Measurements from ENCODE around the gene ABCC2.
A peak's percentile ranks its signal among the peaks of the same experiment; 100 is the strongest.

Gene ABCC2

DNA sequence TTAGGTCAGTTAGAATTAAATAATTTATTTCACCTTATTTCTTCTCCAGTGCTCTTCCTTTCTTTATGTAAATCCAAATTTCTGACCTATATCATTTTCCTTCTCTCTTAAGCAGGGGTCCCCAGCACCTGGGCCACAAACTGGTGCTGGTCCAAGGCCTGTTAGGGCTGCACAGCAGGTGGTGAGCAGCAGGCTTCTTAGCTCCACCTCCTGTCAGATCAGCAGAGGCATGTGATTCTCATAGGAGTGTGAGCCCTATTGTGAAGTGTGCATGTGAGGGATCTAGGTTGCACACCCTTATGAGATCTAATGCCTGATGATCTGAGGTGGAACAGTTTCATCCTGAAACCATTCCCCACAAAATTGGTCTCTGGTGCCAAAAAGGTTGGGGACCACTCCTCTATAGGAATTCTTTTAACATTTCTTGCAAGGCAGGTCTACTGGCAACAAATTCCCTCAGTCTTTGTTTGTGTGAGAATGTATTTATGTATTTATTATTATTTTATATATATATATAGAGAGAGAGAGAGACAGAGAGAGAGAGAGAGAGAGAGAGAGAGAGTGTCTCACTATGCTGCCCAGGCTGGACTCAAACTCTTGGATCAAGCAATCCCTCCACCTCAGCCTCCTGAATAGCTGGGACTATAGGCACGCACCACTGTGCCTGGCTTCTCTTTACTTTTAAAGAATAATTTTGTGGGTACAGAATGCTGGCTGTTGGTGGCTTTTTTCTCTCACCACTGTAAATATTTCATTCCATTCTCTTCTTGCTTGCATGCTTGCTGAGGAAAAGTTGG lies 4.3 kb upstream of the ABCC2 start:
- Mint-ChIP-seq H3K36me3 (ENCODE audit: low read depth) (no peaks in the 10 kb centered on the region), H3K27ac (no peak overlapping the region), H3K4me3 (no peak overlapping the region), H3K9me3 (peaks cover 15% of the 10 kb centered on the region), H3K4me1 (peaks cover 24% of the 10 kb centered on the region), H3K27me3 (ENCODE audit: low read depth, poor library complexity) (no peaks in the 10 kb centered on the region)
- TF ChIP-seq, protein P1, sequence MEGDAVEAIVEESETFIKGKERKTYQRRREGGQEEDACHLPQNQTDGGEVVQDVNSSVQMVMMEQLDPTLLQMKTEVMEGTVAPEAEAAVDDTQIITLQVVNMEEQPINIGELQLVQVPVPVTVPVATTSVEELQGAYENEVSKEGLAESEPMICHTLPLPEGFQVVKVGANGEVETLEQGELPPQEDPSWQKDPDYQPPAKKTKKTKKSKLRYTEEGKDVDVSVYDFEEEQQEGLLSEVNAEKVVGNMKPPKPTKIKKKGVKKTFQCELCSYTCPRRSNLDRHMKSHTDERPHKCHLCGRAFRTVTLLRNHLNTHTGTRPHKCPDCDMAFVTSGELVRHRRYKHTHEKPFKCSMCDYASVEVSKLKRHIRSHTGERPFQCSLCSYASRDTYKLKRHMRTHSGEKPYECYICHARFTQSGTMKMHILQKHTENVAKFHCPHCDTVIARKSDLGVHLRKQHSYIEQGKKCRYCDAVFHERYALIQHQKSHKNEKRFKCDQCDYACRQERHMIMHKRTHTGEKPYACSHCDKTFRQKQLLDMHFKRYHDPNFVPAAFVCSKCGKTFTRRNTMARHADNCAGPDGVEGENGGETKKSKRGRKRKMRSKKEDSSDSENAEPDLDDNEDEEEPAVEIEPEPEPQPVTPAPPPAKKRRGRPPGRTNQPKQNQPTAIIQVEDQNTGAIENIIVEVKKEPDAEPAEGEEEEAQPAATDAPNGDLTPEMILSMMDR (IDR thresholded peaks at IDR 0.05) = no peak
- no peak for DNase-seq

DNA sequence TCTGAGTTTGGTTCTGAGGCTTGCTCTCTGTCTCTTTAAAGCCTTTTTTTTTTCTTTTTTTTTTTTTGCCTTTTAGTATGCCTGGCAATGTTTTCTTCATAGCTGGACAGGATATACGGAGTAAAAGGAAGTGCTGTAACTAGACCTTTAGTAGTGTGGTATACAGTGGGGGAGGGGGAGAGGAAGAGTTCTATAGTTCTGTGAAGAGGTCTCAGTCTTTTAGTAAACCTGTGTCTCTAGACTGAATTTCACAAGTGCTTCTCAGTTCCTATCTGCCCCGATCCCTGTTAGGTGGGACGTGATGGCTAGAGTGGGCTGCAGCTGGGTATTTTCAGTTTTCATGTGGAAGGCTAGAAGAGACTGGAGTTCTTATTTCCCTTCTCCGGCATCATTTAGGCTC lies 3.1 kb upstream of the ABCC2 start:
- H3K9me3 Mint-ChIP-seq = peaks cover 15% of the 10 kb centered on the region
- no peak overlapping the region for H3K4me3 Mint-ChIP-seq

DNA sequence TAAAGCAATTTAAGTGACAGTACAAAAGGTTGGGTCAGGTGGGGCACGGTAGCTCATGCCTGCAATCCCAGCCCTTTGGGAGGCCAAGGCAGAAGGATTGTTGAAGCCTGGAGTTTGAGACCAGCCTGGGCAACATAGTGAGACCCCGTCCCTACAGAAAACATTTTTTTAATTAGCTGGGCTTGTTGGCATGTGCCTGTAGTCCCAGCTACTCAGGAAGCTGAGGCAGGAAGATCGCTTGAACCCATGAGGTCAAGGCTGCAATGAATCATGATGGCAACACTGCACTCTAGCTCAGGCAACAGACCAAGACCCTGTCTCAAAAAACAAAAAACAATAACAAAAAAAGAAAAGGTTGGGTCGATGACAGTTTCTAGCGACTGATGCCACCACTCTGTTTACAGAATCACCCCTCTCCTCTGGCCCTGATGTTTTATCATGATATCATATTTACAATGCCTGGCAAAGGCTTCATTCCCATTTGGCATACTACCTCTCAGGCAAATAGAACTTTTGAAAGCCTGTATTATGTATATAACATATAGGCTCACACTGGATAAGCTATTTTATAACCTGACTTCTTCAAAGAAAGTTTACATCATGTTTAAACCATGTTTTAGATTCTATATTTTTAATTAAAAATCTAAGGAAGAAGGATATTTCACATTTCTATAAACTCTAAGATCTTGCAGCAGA lies 558 bp upstream of the ABCC2 start:
- Mint-ChIP-seq H3K36me3 (ENCODE audit: low read depth) (no peaks in the 10 kb centered on the region), H3K4me3 (no peak overlapping the region), H3K27ac (no peak overlapping the region), H3K9me3 (peaks cover 15% of the 10 kb centered on the region), H3K4me1 (peaks cover 24% of the 10 kb centered on the region), H3K27me3 (ENCODE audit: low read depth, poor library complexity) (no peaks in the 10 kb centered on the region)
- no peak for DNase-seq
- TF ChIP-seq, protein P1 (IDR thresholded peaks at IDR 0.05) = no peak

More for the DNA sequence above, 3.1 kb upstream of the ABCC2 start:
- no peak for DNase-seq
- H3K4me1 Mint-ChIP-seq = peaks cover 24% of the 10 kb centered on the region
- TF ChIP-seq, protein P1 (IDR thresholded peaks at IDR 0.05) = no peak
- no peaks in the 10 kb centered on the region for H3K36me3 Mint-ChIP-seq (ENCODE audit: low read depth)
- peak overlapping the region; percentile 77 for H3K27ac Mint-ChIP-seq
- H3K27me3 Mint-ChIP-seq (ENCODE audit: low read depth, poor library complexity) = no peaks in the 10 kb centered on the region

DNA sequence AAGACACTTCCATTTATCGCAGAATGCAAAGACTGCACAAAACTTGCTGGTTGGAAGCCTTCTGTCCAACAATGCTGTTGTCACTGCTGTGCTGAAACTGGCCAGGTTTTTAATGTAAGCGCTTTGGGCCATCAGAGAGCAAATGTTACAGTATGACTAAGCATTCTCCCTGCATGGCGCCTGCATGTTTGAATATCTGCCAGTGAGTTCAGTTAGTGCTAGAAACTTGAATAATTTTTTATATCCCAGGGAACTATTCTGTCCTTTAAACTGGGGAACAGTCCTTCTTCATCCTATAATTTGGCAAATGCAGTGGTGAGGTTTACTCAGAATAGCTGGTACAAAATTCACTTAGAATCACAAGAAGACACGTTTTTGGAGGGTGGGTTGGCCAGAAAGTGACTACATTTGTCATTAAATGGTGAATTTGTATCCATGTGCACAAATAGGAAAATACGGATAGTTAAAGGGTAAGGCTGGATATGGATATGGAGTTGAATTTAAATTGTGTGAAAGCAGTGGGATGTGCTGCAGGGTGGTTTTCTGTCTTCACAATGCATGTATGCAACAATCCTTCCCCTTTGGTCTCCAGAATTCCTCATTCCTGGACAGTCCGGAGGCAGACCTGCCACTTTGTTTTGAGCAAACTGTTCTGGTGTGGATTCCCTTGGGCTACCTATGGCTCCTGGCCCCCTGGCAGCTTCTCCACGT lies 1.7 kb downstream of the ABCC2 start:
- H3K27ac Mint-ChIP-seq = no peak overlapping the region

DNA sequence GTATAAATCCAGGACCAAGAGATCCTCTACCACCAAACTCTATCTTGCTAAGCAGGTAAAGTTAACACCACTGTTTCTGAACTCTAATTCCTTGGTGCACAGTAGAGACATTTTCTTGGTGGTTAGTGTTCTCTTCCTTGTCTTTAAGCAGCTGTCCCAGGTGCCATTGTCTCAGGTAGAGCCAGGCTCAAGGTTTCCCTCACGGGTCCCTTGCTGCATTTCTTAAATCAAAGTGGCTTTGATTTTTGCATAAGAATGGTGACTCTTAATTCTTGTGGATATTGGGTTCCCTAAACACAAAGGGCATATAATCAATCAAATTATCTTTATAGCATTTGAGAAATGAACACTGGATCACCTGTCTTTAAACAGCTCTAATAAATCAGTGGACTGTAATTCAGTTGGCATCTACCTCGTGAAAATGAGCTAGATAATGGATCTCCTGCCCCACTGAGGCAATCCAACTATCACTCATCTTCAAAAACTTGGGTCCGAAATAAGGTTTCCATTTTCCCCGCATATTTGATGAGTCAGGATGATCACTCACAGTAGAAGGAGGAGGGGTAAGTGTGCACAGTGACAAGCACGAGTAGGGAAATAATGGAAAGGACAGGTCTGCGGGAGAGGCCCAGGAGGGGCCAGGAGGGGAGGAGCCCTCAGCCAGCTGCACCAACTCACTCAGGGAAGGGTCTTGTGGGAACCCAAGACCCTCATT lies 2.4 kb downstream of the ABCC2 start:
- DNase-seq = no peak
- H3K27me3 Mint-ChIP-seq (ENCODE audit: low read depth, poor library complexity) = no peaks in the 10 kb centered on the region
- H3K36me3 Mint-ChIP-seq (ENCODE audit: low read depth) = no peaks in the 10 kb centered on the region
- peaks cover 10% of the 10 kb centered on the region for H3K4me1 Mint-ChIP-seq
- H3K9me3 Mint-ChIP-seq = peaks cover 11% of the 10 kb centered on the region
- TF ChIP-seq, protein P1 (IDR thresholded peaks at IDR 0.05) = no peak
- H3K27ac Mint-ChIP-seq = no peak overlapping the region
- H3K4me3 Mint-ChIP-seq = no peak overlapping the region

More for the DNA sequence above, 1.7 kb downstream of the ABCC2 start:
- peaks cover 15% of the 10 kb centered on the region for H3K9me3 Mint-ChIP-seq
- H3K27me3 Mint-ChIP-seq (ENCODE audit: low read depth, poor library complexity) = no peaks in the 10 kb centered on the region
- H3K36me3 Mint-ChIP-seq (ENCODE audit: low read depth) = no peaks in the 10 kb centered on the region
- H3K4me3 Mint-ChIP-seq = no peak overlapping the region
- DNase-seq = no peak
- TF ChIP-seq, protein P1 (IDR thresholded peaks at IDR 0.05) = no peak
- peaks cover 17% of the 10 kb centered on the region for H3K4me1 Mint-ChIP-seq

Measured in nephron progenitor cell (in vitro differentiated cells).